PC-3 (cell line): Measurements from ENCODE around the gene ETV1. TPM values are rescaled to one million over a fixed set of nuclear protein-coding genes. Genes with fewer than 3 reads are reported as not detected.

ENCODE experiments used
- ATAC-seq: fragments of 200-7000 bp; cut with Tn5 transposase; 2 replicates; pipeline ENCODE4 v1.9.1; 2020; ENCODE audit warnings: mild to moderate bottlenecking, moderate library complexity
- BruUV-seq: library from RNA; stranded (reverse); fragments of 400-500 nt; replicated peaks from 2 replicates; lab custom pipeline; 2021; lab: Mats Ljungman, UMichigan
- CTCF ChIA-PET: fragments of 300-600 bp; sonication (Branson Sonifier 250); formaldehyde crosslinking; loops from one replicate; lab custom pipeline; 2022; ENCODE audit warnings: antibody characterized with exemption; lab: Charles Lee
- POLR2A ChIA-PET: fragments of 300-600 bp; sonication (Branson Sonifier 250); formaldehyde crosslinking; loops from one replicate; lab custom pipeline; 2022; ENCODE audit warnings: antibody characterized with exemption; ENCODE audit not compliant: unreplicated experiment; lab: Charles Lee
- DNase-seq: peaks from one replicate; pipeline ENCODE4 v3.0.0-alpha.2; 2015
- H2AFZ ChIP-seq: fragments of 300-600 bp; sonication (generic); 2 replicates; pipeline ENCODE4 v1.6.0; 2016; ENCODE audit warnings: antibody characterized with exemption, low read length
- H3F3A ChIP-seq: fragments of 300-600 bp; sonication (generic); one replicate; pipeline ENCODE4 v1.6.0; 2017; ENCODE audit warnings: antibody characterized with exemption, low read length, control low read depth, mild to moderate bottlenecking; ENCODE audit not compliant: unreplicated experiment
- H3K27ac ChIP-seq: fragments of 300-600 bp; sonication (generic); 2 replicates; pipeline ENCODE4 v1.5.1; 2016; ENCODE audit warnings: mild to moderate bottlenecking, low read length
- H3K27me3 ChIP-seq: fragments of 300-600 bp; sonication (generic); 2 replicates; pipeline ENCODE4 v1.6.1; 2016; ENCODE audit warnings: low read length, mixed read lengths
- H3K36me3 ChIP-seq: fragments of 300-600 bp; sonication (generic); 2 replicates; pipeline ENCODE4 v1.6.1; 2016; ENCODE audit warnings: low read depth, mixed run types, low read length, mixed read lengths
- H3K4me1 ChIP-seq: fragments of 300-600 bp; sonication (generic); 2 replicates; pipeline ENCODE4 v1.5.1; 2016; ENCODE audit warnings: low read length; ENCODE audit not compliant: insufficient read depth
- H3K4me2 ChIP-seq: fragments of 300-600 bp; sonication (generic); 2 replicates; pipeline ENCODE4 v1.6.0; 2016; ENCODE audit warnings: low read length
- H3K4me3 ChIP-seq: fragments of 300-600 bp; sonication (generic); 2 replicates; pipeline ENCODE4 v1.5.1; 2016; ENCODE audit warnings: mild to moderate bottlenecking, low read length, mixed read lengths
- H3K79me2 ChIP-seq: fragments of 300-600 bp; sonication (generic); 2 replicates; pipeline ENCODE4 v1.6.1; 2017; ENCODE audit warnings: low read length, mixed read lengths
- H3K9ac ChIP-seq: fragments of 300-600 bp; sonication (generic); 2 replicates; pipeline ENCODE4 v1.6.0; 2016; ENCODE audit warnings: mild to moderate bottlenecking, low read length
- H3K9me2 ChIP-seq: fragments of 300-600 bp; sonication (generic); replicated peaks from 2 replicates; pipeline ENCODE4 v1.6.1; 2016; ENCODE audit warnings: mixed run types, low read length, mixed read lengths
- H3K9me3 ChIP-seq: fragments of 300-600 bp; sonication (generic); 2 replicates; pipeline ENCODE4 v1.6.1; 2016; ENCODE audit warnings: low read length, mixed read lengths
- H4K20me1 ChIP-seq: fragments of 300-600 bp; sonication (generic); 2 replicates; pipeline ENCODE4 v1.6.1; 2016; ENCODE audit warnings: low read length, mixed read lengths
- EZH2 ChIP-seq: fragments of 300-600 bp; sonication (generic); IDR thresholded peaks from one replicate; pipeline ENCODE4 v1.6.1; 2017; ENCODE audit warnings: antibody characterized with exemption, mild to moderate bottlenecking, low read length; ENCODE audit not compliant: unreplicated experiment
- EZH2phosphoT487 ChIP-seq: fragments of 300-600 bp; sonication (generic); IDR thresholded peaks from 2 replicates; pipeline ENCODE4 v1.6.1; 2018; ENCODE audit warnings: mild to moderate bottlenecking, antibody characterized with exemption, low read length, borderline replicate concordance
- intact Hi-C: fragments of 100-400 bp; cut with micrococcal nuclease; formaldehyde crosslinking; loops from 2 replicates; pipeline ENCODE4 v1.9.0; 2023
- total RNA-seq: library from RNA; depleted of rRNA; stranded (reverse); fragments of >200 nt; gene quantifications from 2 replicates; pipeline ENCODE4 v1.2.3, GENCODE V29; 2014
- TF ChIP-seq, protein P1 (sequence below): fragments of 300-600 bp; sonication (generic); conservative IDR thresholded peaks from 2 replicates; pipeline ENCODE4 v1.5.1; 2017; ENCODE audit warnings: antibody characterized with exemption, low read depth, mild to moderate bottlenecking, low read length

ETV1 gene
- total RNA-seq, 1 experiment from 2014 or later: 20.6 TPM

DNA sequence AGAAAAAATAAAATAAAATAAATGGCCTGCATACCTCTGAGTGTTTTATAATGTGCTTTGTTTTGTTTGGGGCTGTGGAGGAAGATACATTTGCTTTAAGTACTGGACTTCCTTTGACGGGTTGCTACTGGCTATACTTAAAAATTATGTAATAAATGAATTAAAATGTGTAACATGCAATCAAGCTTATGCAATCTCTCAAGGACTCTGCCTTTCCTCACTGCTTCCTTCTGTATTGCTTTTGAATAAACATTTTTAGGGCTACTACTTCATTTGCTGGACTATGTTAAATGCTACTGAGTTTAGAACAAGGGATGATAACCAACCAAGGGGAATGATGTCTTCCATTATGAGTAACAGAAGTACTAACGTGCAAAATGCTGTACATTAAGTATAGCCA lies 91.6 kb downstream of the ETV1 start:
- Histone ChIP-seq H3K9me2 (no peaks in the 10 kb centered on the region), H4K20me1 (no peaks in the 10 kb centered on the region), H3F3A (no peaks in the 10 kb centered on the region), H3K4me3 (no peak overlapping the region), H3K27ac (no peak overlapping the region), H3K4me1 (no peaks in the 10 kb centered on the region), H2AFZ (no peak overlapping the region), H3K36me3 (no peaks in the 10 kb centered on the region), H3K4me2 (no peak overlapping the region), H3K9me3 (no peaks in the 10 kb centered on the region), H3K79me2 (no peaks in the 10 kb centered on the region), H3K9ac (no peak overlapping the region), H3K27me3 (no peaks in the 10 kb centered on the region)
- no TSS peak for BruUV-seq
- intact Hi-C loops: no loop called here
- TF ChIP-seq EZH2phosphoT487: no peak
- TF ChIP-seq EZH2: no peak
- ChIA-PET POLR2A (no interaction called here), CTCF (no interaction called here)
- ATAC-seq: no peak
- DNase-seq: no peak

DNA sequence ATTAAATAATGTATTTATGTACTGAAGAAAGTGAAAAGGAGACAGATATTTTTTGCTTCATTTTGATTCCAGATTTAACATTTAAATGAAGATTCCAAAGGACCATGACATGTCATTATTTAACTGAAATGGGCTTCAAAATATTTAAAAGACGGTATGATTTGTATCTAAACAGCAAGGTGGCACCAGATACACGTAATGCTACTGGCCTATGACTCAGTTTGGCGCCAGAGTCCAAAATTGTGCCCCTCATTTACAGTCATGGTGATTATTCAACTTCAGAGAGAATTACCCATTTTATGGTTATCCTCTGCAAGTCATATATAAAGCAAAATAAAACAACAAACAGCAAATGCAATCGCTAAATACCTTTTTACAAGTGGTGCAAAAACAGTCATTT lies 94.5 kb downstream of the ETV1 start:
- POLR2A ChIA-PET: no interaction called here

DNA sequence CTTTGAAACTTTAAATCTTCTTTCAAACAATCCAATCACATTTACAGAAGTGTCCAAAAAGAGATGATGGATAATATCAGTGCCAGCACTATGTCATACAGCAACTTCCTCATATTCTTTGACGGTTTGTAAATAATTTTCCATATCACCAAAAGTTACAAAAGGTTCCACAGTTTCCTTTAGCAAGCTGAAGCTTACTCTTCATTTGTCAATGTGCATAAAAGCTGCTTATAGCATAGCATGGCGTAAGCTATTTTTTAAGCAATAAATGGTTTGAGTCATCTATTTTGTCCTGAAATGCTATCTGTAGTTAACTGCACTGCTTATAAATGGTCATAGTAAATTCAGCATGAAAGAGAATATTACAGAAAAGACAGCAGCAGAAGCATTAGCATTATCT lies 95.1 kb downstream of the ETV1 start:
- TF ChIP-seq EZH2 (no peak), EZH2phosphoT487 (no peak)
- TF ChIP-seq, protein P1, sequence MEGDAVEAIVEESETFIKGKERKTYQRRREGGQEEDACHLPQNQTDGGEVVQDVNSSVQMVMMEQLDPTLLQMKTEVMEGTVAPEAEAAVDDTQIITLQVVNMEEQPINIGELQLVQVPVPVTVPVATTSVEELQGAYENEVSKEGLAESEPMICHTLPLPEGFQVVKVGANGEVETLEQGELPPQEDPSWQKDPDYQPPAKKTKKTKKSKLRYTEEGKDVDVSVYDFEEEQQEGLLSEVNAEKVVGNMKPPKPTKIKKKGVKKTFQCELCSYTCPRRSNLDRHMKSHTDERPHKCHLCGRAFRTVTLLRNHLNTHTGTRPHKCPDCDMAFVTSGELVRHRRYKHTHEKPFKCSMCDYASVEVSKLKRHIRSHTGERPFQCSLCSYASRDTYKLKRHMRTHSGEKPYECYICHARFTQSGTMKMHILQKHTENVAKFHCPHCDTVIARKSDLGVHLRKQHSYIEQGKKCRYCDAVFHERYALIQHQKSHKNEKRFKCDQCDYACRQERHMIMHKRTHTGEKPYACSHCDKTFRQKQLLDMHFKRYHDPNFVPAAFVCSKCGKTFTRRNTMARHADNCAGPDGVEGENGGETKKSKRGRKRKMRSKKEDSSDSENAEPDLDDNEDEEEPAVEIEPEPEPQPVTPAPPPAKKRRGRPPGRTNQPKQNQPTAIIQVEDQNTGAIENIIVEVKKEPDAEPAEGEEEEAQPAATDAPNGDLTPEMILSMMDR: no peak
- Histone ChIP-seq H3K79me2 (no peaks in the 10 kb centered on the region), H3K36me3 (no peaks in the 10 kb centered on the region), H3F3A (no peaks in the 10 kb centered on the region), H3K4me2 (no peak overlapping the region), H3K9me3 (no peaks in the 10 kb centered on the region), H3K27me3 (no peaks in the 10 kb centered on the region), H4K20me1 (no peaks in the 10 kb centered on the region), H3K4me1 (no peaks in the 10 kb centered on the region), H3K9me2 (no peaks in the 10 kb centered on the region), H3K9ac (no peak overlapping the region), H3K4me3 (no peak overlapping the region), H2AFZ (no peak overlapping the region), H3K27ac (no peak overlapping the region)
- ATAC-seq (no peak), DNase-seq (no peak)
- CTCF ChIA-PET: no interaction called here
- BruUV-seq: no TSS peak
- POLR2A ChIA-PET: no interaction called here
- intact Hi-C loops: no loop called here

More for the DNA sequence above, 94.5 kb downstream of the ETV1 start:
- TF ChIP-seq EZH2phosphoT487 (no peak), EZH2 (no peak)
- TF ChIP-seq, protein P1: peak; percentile 31; the same call in 1 of the 2 replicates
- H4K20me1 ChIP-seq: no peaks in the 10 kb centered on the region
- H3K9ac ChIP-seq: no peak overlapping the region
- intact Hi-C loops: no loop called here
- H3K27me3 ChIP-seq: no peaks in the 10 kb centered on the region
- DNase-seq: no peak
- no peak overlapping the region for H3K4me3 ChIP-seq
- H3K4me1 ChIP-seq: no peaks in the 10 kb centered on the region
- no peak overlapping the region for H3K4me2 ChIP-seq
- H3K27ac ChIP-seq: no peak overlapping the region
- ATAC-seq: no peak
- H3K9me2 ChIP-seq: no peaks in the 10 kb centered on the region
- no peak overlapping the region for H2AFZ ChIP-seq
- CTCF ChIA-PET: no interaction called here
- no peaks in the 10 kb centered on the region for H3F3A ChIP-seq
- H3K79me2 ChIP-seq: no peaks in the 10 kb centered on the region
- no peaks in the 10 kb centered on the region for H3K9me3 ChIP-seq
- TSS peak; percentile 31 for BruUV-seq
- H3K36me3 ChIP-seq: no peaks in the 10 kb centered on the region
